ENCODE results near the gene FRMD4A.

FRMD4A gene

DNA sequence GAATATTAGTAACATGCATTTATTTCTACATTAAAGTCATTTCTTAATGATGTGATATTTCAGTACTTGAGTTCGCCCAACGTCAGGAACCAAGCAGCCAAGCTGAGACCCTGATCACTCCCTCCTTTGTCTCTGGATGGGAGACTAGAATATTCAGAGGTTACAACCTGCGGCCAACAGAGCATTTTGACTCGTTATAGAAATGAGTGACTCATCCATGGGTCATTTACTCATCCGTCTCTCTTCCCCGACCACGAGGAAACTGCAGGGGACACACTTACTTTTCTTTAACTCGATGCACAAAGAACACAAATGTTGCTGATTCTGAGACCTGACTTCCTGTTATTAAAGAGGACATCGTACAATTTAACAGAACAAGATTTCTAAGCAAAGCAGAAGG, 343.3 kb downstream of the FRMD4A start:
- H3K4me3 ChIP-seq (ENCODE audit: severe bottlenecking), result no peak overlapping the region
- peaks cover 3% of the 10 kb centered on the region for H3K4me1 ChIP-seq (ENCODE audit: insufficient read depth, poor library complexity, severe bottlenecking)
- no peak for TF ChIP-seq CTCF (IDR thresholded peaks at IDR 0.05; ENCODE audit: poor library complexity, severe bottlenecking)
- ATAC-seq (ENCODE audit: low read depth), result no peak
- no peaks in the 10 kb centered on the region for H3K27me3 ChIP-seq (ENCODE audit: insufficient read depth, poor library complexity, severe bottlenecking)
- no peaks in the 10 kb centered on the region for H3K36me3 ChIP-seq (ENCODE audit: low read depth)
- no peak for DNase-seq (ENCODE audit: low spot score)
- no peak overlapping the region for H3K27ac ChIP-seq (ENCODE audit: poor library complexity, severe bottlenecking)
- no peaks in the 10 kb centered on the region for H3K9me3 ChIP-seq (ENCODE audit: severe bottlenecking)

DNA sequence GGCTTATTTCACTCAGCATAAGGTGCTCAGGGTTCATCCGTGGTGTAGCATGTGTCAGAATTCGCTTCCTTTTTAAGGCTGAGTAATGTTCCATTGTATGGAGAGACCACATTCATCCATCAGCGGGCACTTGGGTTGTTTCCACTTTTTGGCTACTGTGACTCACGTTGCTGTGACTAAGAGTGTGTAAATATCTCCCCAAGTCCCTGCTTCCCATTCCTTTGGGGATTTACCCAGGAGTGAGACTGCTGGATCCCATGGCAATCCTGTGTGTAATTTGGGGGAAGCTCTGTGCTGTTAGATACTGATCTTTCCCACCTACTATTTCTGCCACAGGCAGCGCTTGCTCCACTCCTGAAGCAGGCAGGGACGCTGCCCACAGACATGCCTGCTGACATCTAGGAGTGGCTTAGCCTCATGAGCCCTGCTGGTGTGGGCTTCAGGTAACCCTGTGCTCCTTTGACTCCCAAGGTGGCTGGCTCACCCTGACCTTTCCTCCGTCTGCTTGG, 346.0 kb downstream of the FRMD4A start:
- peaks cover 2% of the 10 kb centered on the region for H3K9me3 ChIP-seq (ENCODE audit: severe bottlenecking)
- no peak for TF ChIP-seq CTCF (IDR thresholded peaks at IDR 0.05; ENCODE audit: poor library complexity, severe bottlenecking)
- ATAC-seq (ENCODE audit: low read depth), result peak; percentile 92
- no peak for DNase-seq (ENCODE audit: low spot score)
- no peaks in the 10 kb centered on the region for H3K4me1 ChIP-seq (ENCODE audit: insufficient read depth, poor library complexity, severe bottlenecking)
- H3K27ac ChIP-seq (ENCODE audit: poor library complexity, severe bottlenecking), result peak overlapping the region; percentile 16
- H3K36me3 ChIP-seq (ENCODE audit: low read depth), result no peaks in the 10 kb centered on the region
- H3K27me3 ChIP-seq (ENCODE audit: insufficient read depth, poor library complexity, severe bottlenecking), result no peaks in the 10 kb centered on the region
- no peak overlapping the region for H3K4me3 ChIP-seq (ENCODE audit: severe bottlenecking)

DNA sequence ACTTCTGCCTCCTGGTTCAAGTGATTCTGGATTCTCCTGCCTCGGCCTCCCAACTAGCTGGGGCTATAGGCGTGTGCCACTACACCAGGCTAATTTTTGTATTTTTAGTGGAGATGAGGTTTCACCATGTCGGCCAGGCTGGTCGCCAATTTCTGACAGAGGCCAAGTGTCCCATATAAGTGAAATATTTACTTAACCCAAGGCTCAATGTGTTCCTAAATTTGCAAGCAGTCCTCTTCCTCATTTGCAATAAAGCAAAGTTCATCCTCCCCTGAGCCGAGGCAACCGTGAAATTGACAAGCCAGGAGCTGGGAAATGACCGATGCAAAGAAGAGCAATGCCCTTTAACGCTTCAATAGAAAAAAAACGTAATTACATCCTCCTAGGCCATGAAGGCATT, 347.7 kb downstream of the FRMD4A start:
- no peak for TF ChIP-seq CTCF (IDR thresholded peaks at IDR 0.05; ENCODE audit: poor library complexity, severe bottlenecking)
- Histone ChIP-seq H3K4me3 (ENCODE audit: severe bottlenecking) (no peak overlapping the region), H3K27ac (ENCODE audit: poor library complexity, severe bottlenecking) (no peak overlapping the region), H3K36me3 (ENCODE audit: low read depth) (no peaks in the 10 kb centered on the region), H3K27me3 (ENCODE audit: insufficient read depth, poor library complexity, severe bottlenecking) (no peaks in the 10 kb centered on the region), H3K9me3 (ENCODE audit: severe bottlenecking) (peaks cover 2% of the 10 kb centered on the region), H3K4me1 (ENCODE audit: insufficient read depth, poor library complexity, severe bottlenecking) (peaks cover 7% of the 10 kb centered on the region)
- DNase-seq (ENCODE audit: low spot score) (no peak), ATAC-seq (ENCODE audit: low read depth) (no peak)

- no peaks in the 10 kb centered on the region for H3K36me3 ChIP-seq (ENCODE audit: low read depth)
- peak overlapping the region; percentile 15 for H3K27ac ChIP-seq (ENCODE audit: poor library complexity, severe bottlenecking)
- peak; percentile 52 for ATAC-seq (ENCODE audit: low read depth)
- H3K27me3 ChIP-seq (ENCODE audit: insufficient read depth, poor library complexity, severe bottlenecking), result no peaks in the 10 kb centered on the region
- H3K4me1 ChIP-seq (ENCODE audit: insufficient read depth, poor library complexity, severe bottlenecking), result peaks cover 7% of the 10 kb centered on the region
- no peak for TF ChIP-seq CTCF (IDR thresholded peaks at IDR 0.05; ENCODE audit: poor library complexity, severe bottlenecking)
- DNase-seq (ENCODE audit: low spot score), result no peak
- peaks cover 2% of the 10 kb centered on the region for H3K9me3 ChIP-seq (ENCODE audit: severe bottlenecking)
- no peak overlapping the region for H3K4me3 ChIP-seq (ENCODE audit: severe bottlenecking)
These were observed 352.1 kb downstream of the FRMD4A start for GRCh38 chr10:13978533-13979115.

DNA sequence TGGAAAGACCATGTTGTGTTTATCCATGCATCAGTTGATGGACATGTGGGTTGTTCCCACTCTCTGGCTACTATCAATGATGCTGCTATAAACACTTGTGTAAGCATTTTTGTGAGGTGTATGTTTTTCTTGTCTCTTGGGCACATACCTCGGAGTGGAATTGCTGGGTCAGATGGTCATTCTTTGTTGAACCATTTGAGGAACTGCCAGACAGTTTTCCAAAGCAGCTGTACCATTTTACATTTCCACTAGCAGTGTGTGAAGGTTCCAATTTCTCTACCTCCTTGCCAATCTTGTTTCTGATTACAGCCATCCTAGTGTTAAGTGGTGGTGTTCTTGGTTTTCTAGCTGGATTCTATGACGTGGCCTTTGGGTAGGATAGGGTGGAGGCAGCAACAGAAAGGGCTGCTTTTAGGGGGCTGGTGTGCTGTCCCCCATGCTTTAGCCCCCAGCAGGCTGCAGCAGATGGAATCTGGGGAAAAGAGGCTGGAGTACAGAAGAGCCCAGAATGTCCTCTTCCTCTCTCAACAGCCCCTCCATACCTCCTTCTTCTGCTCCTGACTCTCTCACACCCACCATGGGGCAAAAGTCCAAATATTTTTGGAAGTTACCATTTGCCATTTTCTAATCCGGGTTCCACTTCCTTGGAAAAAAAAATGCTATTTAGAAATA, 352.7 kb downstream of the FRMD4A start:
- Histone ChIP-seq H3K9me3 (ENCODE audit: severe bottlenecking) (peaks cover 2% of the 10 kb centered on the region), H3K27me3 (ENCODE audit: insufficient read depth, poor library complexity, severe bottlenecking) (no peaks in the 10 kb centered on the region), H3K4me3 (ENCODE audit: severe bottlenecking) (no peak overlapping the region), H3K36me3 (ENCODE audit: low read depth) (no peaks in the 10 kb centered on the region), H3K4me1 (ENCODE audit: insufficient read depth, poor library complexity, severe bottlenecking) (peaks cover 7% of the 10 kb centered on the region), H3K27ac (ENCODE audit: poor library complexity, severe bottlenecking) (peak overlapping the region; percentile 15)
- ATAC-seq (ENCODE audit: low read depth) (no peak), DNase-seq (ENCODE audit: low spot score) (no peak)
- TF ChIP-seq CTCF (IDR thresholded peaks at IDR 0.05; ENCODE audit: poor library complexity, severe bottlenecking), result no peak
